ENCODE results near the gene TAF11L6. TPM values are rescaled to one million over a fixed set of nuclear protein-coding genes. Genes with fewer than 3 reads are reported as not detected.

TAF11L6 gene
- total and polyA plus RNA-seq, 2 donors (not counting 3 experiments of a cell fraction or from before 2014, with no cell fraction given), result not detected

Small RNA genes lying within 50 kb of the gene (small RNA-seq; reads per million reads assigned to genes)
- gene AC106774.3 (ENCODE audit: insufficient read depth, insufficient read length, low read depth, low replicate concordance), result not detected

Other genes with a start within 250 kb of the TAF11L6 start
- gene TAF11L2, start 30.4 kb upstream of the TAF11L6 start, total RNA-seq, result not detected in 2 replicates
- gene TAF11L2, start 30.4 kb upstream of the TAF11L6 start, polyA plus RNA-seq, result not detected in 2 replicates
- not detected in 2 replicates for gene TAF11L3, start 10.3 kb upstream of the TAF11L6 start, total RNA-seq
- not detected in 2 replicates for gene TAF11L3, start 10.3 kb upstream of the TAF11L6 start, polyA plus RNA-seq
- not detected in 2 replicates for gene TAF11L4, start 6.9 kb upstream of the TAF11L6 start, total RNA-seq
- not detected in 2 replicates for gene TAF11L4, start 6.9 kb upstream of the TAF11L6 start, polyA plus RNA-seq
- gene TAF11L5, start 3.4 kb upstream of the TAF11L6 start, total RNA-seq, result not detected in 2 replicates
- not detected in 2 replicates for gene TAF11L5, start 3.4 kb upstream of the TAF11L6 start, polyA plus RNA-seq
- not detected in 2 replicates for gene TAF11L7, start 57.1 kb downstream of the TAF11L6 start, total RNA-seq
- not detected in 2 replicates for gene TAF11L7, start 57.1 kb downstream of the TAF11L6 start, polyA plus RNA-seq
- not detected in 2 replicates for gene TAF11L8, start 62.3 kb downstream of the TAF11L6 start, total RNA-seq
- not detected in 2 replicates for gene TAF11L8, start 62.3 kb downstream of the TAF11L6 start, polyA plus RNA-seq
- not detected in 2 replicates for gene TAF11L9, start 65.7 kb downstream of the TAF11L6 start, total RNA-seq
- not detected in 2 replicates for gene TAF11L9, start 65.7 kb downstream of the TAF11L6 start, polyA plus RNA-seq
- not detected in 2 replicates for gene TAF11L10, start 69.2 kb downstream of the TAF11L6 start, total RNA-seq
- gene TAF11L10, start 69.2 kb downstream of the TAF11L6 start, polyA plus RNA-seq, result not detected in 2 replicates
- gene TAF11L11, start 75.5 kb downstream of the TAF11L6 start, total RNA-seq, result not detected in 2 replicates
- not detected in 2 replicates for gene TAF11L11, start 75.5 kb downstream of the TAF11L6 start, polyA plus RNA-seq
- gene TAF11L12, start 81.7 kb downstream of the TAF11L6 start, total RNA-seq, result not detected in 2 replicates
- gene TAF11L12, start 81.7 kb downstream of the TAF11L6 start, polyA plus RNA-seq, result not detected in 2 replicates
- not detected in 2 replicates for gene TAF11L13, start 103.4 kb downstream of the TAF11L6 start, total RNA-seq
- not detected in 2 replicates for gene TAF11L13, start 103.4 kb downstream of the TAF11L6 start, polyA plus RNA-seq
- not detected in 2 replicates for gene TAF11L14, start 105.8 kb downstream of the TAF11L6 start, total RNA-seq
- gene TAF11L14, start 105.8 kb downstream of the TAF11L6 start, polyA plus RNA-seq, result not detected in 2 replicates